Measurements from ENCODE around the gene MGAT4C. TPM values are rescaled to one million over a fixed set of nuclear protein-coding genes. Genes with fewer than 3 reads are reported as not detected.

MGAT4C gene
- total RNA-seq, 1 experiment from 2014 or later: not detected

DNA sequence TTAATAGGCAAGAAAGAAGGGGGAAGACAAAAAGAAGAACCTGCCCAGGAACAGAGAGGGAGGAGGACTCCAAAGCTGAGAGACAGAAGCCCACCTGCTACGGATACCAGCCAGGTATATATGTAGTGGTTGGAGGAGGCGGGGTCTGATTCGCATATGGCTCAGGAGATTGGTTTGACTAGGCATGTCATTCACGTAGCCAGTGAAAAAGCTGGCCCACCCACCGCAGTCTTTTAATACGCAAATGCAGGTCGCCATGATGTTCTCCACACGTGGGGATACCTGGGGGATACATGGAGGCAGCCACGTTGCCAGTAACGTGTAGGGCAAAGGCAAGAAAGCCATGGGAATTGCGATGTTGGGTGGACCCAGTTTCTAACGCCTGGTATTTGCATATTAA lies 308.9 kb downstream of the MGAT4C start:
- no peak overlapping the region for H2AFZ ChIP-seq
- H3K79me2 ChIP-seq (ENCODE audit: low read depth): no peaks in the 10 kb centered on the region
- no peaks in the 10 kb centered on the region for H3K36me3 ChIP-seq (ENCODE audit: low read depth)
- DNase-seq: no peak
- H3K4me2 ChIP-seq: no peak overlapping the region; the same call in 1 of the 2 replicates
- H3K9me2 ChIP-seq (ENCODE audit: insufficient read depth): no peaks in the 10 kb centered on the region
- H4K20me1 ChIP-seq (ENCODE audit: insufficient read depth): no peaks in the 10 kb centered on the region
- intact Hi-C loops (cut with micrococcal nuclease; ENCODE audit: unreplicated experiment): no loop called here
- no peaks in the 10 kb centered on the region for H3F3A ChIP-seq (ENCODE audit: insufficient read depth, low read depth)
- H3K4me3 ChIP-seq: no peak overlapping the region
- BruUV-seq (replicated peaks): no TSS peak
- ChIA-PET CTCF (no interaction called here), POLR2A (ENCODE audit: unreplicated experiment) (no interaction called here)
- H3K27me3 ChIP-seq (ENCODE audit: insufficient read depth, low read depth): no peaks in the 10 kb centered on the region
- no peak for TF ChIP-seq EZH2 (IDR thresholded peaks at IDR 0.05; ENCODE audit: low read depth)
- TF ChIP-seq, protein P1, sequence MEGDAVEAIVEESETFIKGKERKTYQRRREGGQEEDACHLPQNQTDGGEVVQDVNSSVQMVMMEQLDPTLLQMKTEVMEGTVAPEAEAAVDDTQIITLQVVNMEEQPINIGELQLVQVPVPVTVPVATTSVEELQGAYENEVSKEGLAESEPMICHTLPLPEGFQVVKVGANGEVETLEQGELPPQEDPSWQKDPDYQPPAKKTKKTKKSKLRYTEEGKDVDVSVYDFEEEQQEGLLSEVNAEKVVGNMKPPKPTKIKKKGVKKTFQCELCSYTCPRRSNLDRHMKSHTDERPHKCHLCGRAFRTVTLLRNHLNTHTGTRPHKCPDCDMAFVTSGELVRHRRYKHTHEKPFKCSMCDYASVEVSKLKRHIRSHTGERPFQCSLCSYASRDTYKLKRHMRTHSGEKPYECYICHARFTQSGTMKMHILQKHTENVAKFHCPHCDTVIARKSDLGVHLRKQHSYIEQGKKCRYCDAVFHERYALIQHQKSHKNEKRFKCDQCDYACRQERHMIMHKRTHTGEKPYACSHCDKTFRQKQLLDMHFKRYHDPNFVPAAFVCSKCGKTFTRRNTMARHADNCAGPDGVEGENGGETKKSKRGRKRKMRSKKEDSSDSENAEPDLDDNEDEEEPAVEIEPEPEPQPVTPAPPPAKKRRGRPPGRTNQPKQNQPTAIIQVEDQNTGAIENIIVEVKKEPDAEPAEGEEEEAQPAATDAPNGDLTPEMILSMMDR (conservative IDR thresholded peaks at IDR 0.05): no peak
- no peaks in the 10 kb centered on the region for H3K9me3 ChIP-seq (ENCODE audit: insufficient read depth, low read depth)
- no peak overlapping the region for H3K27ac ChIP-seq
- no peaks in the 10 kb centered on the region for H3K4me1 ChIP-seq (replicated peaks; ENCODE audit: insufficient read depth)

GRCh38 chr12:85946375-85946774 lies 309.8 kb downstream of the MGAT4C start:
- ChIA-PET CTCF (interaction anchor here (0.6 kb wide), 1 partner anchor 789 kb away, joined by 3 read pairs; no protein-coding TSS in a partner anchor), POLR2A (ENCODE audit: unreplicated experiment) (interaction anchor here (0.6 kb wide), 1 partner anchor 1310 kb away, joined by 5 read pairs; no protein-coding TSS in a partner anchor)
- no peak overlapping the region for H3K27ac ChIP-seq
- no peaks in the 10 kb centered on the region for H3F3A ChIP-seq (ENCODE audit: insufficient read depth, low read depth)
- BruUV-seq (replicated peaks): no TSS peak
- intact Hi-C loops (cut with micrococcal nuclease; ENCODE audit: unreplicated experiment): no loop called here
- H3K79me2 ChIP-seq (ENCODE audit: low read depth): no peaks in the 10 kb centered on the region
- no peak overlapping the region for H2AFZ ChIP-seq
- no peak for DNase-seq
- H3K27me3 ChIP-seq (ENCODE audit: insufficient read depth, low read depth): no peaks in the 10 kb centered on the region
- no peaks in the 10 kb centered on the region for H3K9me2 ChIP-seq (ENCODE audit: insufficient read depth)
- H3K4me3 ChIP-seq: no peak overlapping the region
- H3K9me3 ChIP-seq (ENCODE audit: insufficient read depth, low read depth): no peaks in the 10 kb centered on the region
- peak overlapping the region; percentile 6; the same call in 1 of the 2 replicates for H3K4me2 ChIP-seq
- no peak for TF ChIP-seq EZH2 (IDR thresholded peaks at IDR 0.05; ENCODE audit: low read depth)
- TF ChIP-seq, protein P1 (conservative IDR thresholded peaks at IDR 0.05): no peak
- H3K4me1 ChIP-seq (replicated peaks; ENCODE audit: insufficient read depth): no peaks in the 10 kb centered on the region
- no peaks in the 10 kb centered on the region for H3K36me3 ChIP-seq (ENCODE audit: low read depth)
- H4K20me1 ChIP-seq (ENCODE audit: insufficient read depth): no peaks in the 10 kb centered on the region

GRCh38 chr12:85927166-85927565 lies 329.0 kb downstream of the MGAT4C start:
- no peak overlapping the region for H2AFZ ChIP-seq
- ChIA-PET CTCF (no interaction called here), POLR2A (ENCODE audit: unreplicated experiment) (no interaction called here)
- H3K79me2 ChIP-seq (ENCODE audit: low read depth): no peaks in the 10 kb centered on the region
- no peaks in the 10 kb centered on the region for H4K20me1 ChIP-seq (ENCODE audit: insufficient read depth)
- no peak overlapping the region for H3K4me2 ChIP-seq
- H3K27me3 ChIP-seq (ENCODE audit: insufficient read depth, low read depth): no peaks in the 10 kb centered on the region
- H3F3A ChIP-seq (ENCODE audit: insufficient read depth, low read depth): no peaks in the 10 kb centered on the region
- no peak overlapping the region for H3K4me3 ChIP-seq
- intact Hi-C loops (cut with micrococcal nuclease; ENCODE audit: unreplicated experiment): loop anchor here (10.0 kb wide), 2 partner anchors 1052 to 1918 kb away; no protein-coding TSS in a partner anchor
- TF ChIP-seq, protein P1 (conservative IDR thresholded peaks at IDR 0.05): no peak
- DNase-seq: no peak
- H3K4me1 ChIP-seq (replicated peaks; ENCODE audit: insufficient read depth): no peaks in the 10 kb centered on the region
- no peaks in the 10 kb centered on the region for H3K9me3 ChIP-seq (ENCODE audit: insufficient read depth, low read depth)
- no peaks in the 10 kb centered on the region for H3K36me3 ChIP-seq (ENCODE audit: low read depth)
- no peak overlapping the region for H3K27ac ChIP-seq
- no TSS peak for BruUV-seq (replicated peaks)
- no peaks in the 10 kb centered on the region for H3K9me2 ChIP-seq (ENCODE audit: insufficient read depth)

Measured in PC-9 (cell line).